ENCODE data around the gene WEE2.
A peak's percentile ranks its signal among the peaks of the same experiment; 100 is the strongest.

Gene WEE2

GRCh38 chr7:141691540-141691939 lies 16.6 kb upstream of the WEE2 start:
- no peak for DNase-seq (ENCODE audit: low read depth, low spot score)

GRCh38 chr7:141691961-141692360 lies 16.2 kb upstream of the WEE2 start:
- no peak for DNase-seq (ENCODE audit: low read depth, low spot score)

DNA sequence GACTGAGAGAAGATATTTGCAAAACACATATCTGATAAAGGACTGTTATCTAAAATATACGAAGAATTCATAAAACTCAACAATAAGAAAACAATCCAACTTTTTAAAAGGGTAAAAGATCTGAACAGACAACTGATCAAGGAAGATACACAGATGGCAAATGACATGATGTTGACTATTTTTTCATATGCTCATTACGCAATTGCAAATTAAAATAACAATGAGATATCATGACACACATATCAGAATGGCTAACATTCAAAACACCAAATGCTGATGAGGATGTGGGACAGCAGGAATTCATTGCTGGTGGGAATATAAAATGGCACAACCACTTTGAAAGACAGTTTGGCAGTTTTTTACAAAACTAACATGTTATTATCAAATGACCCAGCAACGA lies 15.1 kb upstream of the WEE2 start:
- DNase-seq (ENCODE audit: low read depth, low spot score): no peak

GRCh38 chr7:141695803-141696289 lies 12.3 kb upstream of the WEE2 start:
- no peak for DNase-seq (ENCODE audit: low read depth, low spot score)

DNA sequence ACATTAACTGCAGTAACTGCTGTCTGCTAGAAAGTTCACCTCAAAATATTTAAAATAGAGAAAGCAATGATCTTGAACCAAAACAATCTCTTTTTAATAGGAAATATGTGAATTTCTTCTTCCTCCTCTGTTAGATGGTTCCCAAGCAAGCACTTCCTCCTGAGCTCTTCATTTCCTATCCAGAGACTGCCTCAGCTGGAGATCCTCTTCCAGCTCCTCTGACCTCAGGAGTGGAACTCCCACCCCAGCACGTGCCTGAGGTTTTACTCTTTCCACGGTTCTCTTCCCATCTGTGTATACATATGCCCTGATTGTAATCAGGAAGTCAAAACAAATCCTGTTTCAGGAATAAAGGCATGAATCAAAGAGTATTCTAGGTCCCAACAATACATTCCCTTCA lies 11.8 kb upstream of the WEE2 start:
- DNase-seq (ENCODE audit: low read depth, low spot score): no peak

DNA sequence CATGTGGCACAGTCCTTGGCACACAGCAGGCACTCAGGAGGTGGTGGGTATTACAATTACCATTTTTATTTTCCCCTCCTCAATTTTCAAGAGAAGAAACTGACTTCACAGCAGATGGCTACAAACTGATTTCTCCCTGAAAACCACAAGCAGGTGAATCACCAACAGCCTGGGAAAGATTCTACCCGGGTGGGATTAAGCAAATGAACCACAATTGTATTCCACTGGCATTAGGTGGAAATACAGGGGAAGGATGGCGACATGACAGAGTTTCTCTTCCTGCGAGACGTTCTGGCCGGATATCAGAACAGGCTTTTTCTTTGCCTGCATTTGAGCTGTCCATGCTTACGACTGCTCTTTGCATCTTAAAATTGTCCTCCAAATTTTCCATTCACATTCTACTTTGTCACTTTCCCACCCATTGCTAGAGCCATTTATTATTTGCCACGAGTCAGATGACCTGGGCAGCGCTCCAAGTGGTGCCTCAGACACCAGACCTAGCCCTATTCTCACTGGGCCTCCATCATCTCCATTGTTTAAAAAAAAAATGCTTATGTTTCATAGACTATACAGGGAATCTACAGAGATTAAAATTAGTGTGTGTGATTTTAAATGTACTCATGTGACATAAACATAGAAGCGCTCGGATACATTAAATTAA lies 10.8 kb upstream of the WEE2 start:
- no peak for DNase-seq (ENCODE audit: low read depth, low spot score)

GRCh38 chr7:141698247-141699015 lies 9.7 kb upstream of the WEE2 start:
- DNase-seq (ENCODE audit: low read depth, low spot score): no peak

GRCh38 chr7:141699860-141700259 lies 8.3 kb upstream of the WEE2 start:
- DNase-seq (ENCODE audit: low read depth, low spot score): no peak

- no peak for DNase-seq (ENCODE audit: low read depth, low spot score)
Measured at GRCh38 chr7:141700296-141700847, 7.8 kb upstream of the WEE2 start.

DNA sequence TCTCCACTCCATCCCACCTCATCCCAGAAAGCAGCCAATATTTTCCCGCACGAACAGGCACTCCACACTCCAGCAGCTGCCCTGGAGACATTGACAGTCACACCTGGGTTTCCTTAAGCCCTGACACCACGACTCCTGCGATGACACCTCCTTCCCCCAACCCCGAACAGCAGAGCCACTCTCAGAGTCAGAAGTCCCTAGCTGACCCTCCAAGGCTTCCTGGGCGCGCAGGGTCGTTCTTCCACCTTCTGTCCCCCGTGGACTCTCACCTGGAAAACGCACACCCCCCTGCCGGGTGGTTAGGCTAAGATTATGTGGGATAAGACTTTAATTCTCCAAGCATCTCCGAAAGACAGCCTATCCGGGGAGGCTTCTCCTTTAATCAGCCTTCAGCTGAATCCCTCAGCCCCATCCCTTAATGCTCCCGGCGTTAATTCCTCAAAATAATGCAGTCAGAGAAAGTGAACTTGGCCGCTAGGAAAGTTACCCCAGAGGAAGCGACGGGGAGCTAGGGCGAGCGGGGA lies 7.2 kb upstream of the WEE2 start:
- DNase-seq (ENCODE audit: low read depth, low spot score): peak; percentile 25

- peak; percentile 25 for DNase-seq (ENCODE audit: low read depth, low spot score)
Measured at GRCh38 chr7:141701489-141702046, 6.6 kb upstream of the WEE2 start.

DNA sequence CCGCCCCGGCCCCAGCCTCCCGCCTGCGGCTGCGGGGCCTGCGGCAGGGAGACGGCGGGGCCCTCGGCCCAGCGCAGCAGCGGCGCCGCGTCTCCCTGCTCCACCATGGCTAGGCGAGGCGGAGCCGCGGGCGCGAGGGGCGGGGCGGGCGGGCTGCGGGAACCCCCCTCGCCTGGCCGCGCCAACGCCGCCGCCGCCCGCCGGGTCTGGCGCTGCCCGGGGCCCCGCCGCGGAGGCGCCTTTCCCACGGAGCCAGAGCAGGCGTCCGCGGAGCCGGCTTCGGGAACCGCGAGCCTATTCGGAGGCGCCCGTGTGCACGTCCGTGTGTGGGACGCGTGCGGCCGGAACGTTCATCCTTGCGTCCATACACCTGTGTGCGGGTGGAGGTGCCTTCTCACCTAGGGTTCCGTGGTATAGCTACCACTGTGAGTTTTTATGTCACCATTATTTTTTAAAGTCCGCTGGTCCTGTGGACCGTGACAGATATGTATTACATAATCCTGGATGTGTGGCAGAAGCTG lies 6.0 kb upstream of the WEE2 start, which contains the start of gene DENND11:
TSS of gene DENND11 (minus strand) at position 120 of the 521 bp plus-strand sequence. CDS start at position 107, 13 bp downstream.
- no peak for DNase-seq (ENCODE audit: low read depth, low spot score)

- DNase-seq (ENCODE audit: low read depth, low spot score): no peak
Measured at GRCh38 chr7:141702892-141703291, 5.3 kb upstream of the WEE2 start.

GRCh38 chr7:141704112-141704511 lies 4.0 kb upstream of the WEE2 start:
- DNase-seq (ENCODE audit: low read depth, low spot score): no peak

DNA sequence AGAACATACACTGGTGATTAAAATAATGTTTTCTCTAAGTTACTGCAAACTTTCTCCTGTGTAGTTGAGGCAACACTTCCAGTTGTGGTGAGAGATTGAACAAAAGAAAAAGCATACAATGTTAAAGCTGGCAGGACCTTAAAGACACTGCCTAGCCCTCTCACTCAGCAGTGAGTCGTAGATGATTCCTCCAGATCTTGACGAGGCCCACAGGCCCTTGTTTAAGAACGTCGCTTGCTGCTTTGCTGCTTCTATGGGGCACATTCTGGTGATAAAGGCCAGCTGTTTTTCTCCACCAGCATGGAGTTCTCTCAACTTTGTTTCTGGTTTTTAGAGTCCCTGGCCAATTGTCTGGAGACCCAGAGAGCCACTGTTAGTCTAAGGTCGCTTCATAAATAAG lies 3.4 kb upstream of the WEE2 start:
- DNase-seq (ENCODE audit: low read depth, low spot score): no peak

GRCh38 chr7:141706239-141707064 lies 1.7 kb upstream of the WEE2 start:
- DNase-seq (ENCODE audit: low read depth, low spot score): no peak

DNA sequence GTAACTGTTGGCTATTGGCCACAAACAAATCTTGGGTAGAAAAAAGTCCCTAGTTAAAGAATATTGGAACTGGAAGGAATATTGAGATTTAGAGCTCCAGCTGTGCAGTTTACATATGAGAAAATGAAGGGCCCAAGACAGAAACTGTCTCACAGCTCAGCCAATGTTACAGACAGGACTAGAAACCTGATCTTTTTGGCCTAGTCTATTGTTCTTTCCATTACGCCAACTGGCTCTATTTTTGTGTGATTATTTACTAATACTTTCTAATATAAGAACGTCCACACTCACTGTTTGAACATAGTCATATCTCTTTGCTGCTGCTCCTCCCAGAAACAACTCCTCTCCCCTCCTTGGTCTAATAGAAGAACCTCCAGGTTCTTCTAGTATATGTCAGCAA lies 1.2 kb downstream of the WEE2 start:
- DNase-seq (ENCODE audit: low read depth, low spot score): no peak

DNA sequence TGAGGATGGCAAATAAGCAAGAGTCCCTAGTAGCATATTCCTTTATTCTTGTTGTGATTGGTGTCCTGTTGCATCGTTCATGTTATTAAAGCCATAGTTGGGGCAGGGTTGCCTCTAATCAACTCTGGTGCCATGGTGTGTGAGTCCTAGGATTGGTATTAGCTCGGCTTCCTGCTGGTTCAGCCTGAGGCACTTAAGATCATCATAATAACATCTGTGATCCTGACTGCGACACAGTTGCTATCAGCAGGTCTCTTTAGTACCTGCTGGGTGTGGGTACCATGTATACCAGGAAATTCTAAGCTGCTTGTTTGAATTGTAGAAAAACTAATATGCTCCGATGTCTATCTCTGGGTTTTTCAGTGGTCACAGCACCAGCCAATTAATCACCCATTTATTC lies 1.6 kb downstream of the WEE2 start:
- DNase-seq (ENCODE audit: low read depth, low spot score): no peak

DNA sequence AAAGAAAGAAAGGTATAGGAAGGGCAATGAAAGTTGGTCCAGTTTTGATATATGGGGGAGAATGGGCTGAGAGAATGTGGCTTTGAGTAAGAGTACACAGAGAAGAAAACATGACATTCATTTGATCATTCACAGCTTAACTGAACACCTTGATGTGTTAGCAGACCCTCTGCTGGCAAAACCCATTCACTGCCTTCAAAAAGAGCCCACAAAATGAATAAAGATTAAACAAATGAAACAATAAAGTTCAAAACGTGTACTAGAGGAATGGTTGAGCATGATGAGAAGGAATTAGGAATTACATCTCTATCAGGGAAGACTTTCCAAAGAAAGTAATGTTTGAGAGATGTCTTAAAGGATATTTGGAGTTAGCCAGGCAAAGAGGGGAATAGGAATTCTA lies 2.1 kb downstream of the WEE2 start:
- DNase-seq (ENCODE audit: low read depth, low spot score): no peak

- DNase-seq (ENCODE audit: low read depth, low spot score): no peak
Measured at GRCh38 chr7:141712603-141713255, 4.6 kb downstream of the WEE2 start.

DNA sequence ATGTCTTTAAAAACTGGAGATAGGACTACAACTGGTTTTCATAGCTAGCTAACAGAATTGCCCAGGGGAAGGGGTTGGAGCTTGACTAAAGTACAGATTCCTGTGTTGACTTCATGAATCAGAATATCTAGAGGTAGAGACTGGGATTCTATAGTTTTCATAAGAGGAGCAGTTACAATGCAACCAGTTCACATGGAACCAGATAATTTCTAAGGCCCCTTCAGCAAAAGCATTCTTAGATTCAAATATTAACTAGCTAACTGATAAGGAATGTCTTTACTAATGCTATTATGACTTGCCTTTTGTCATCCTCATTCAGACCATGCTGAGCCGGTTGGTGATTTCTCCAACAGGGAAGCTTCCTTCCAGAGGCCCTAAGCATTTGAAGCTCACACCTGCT lies 5.7 kb downstream of the WEE2 start:
- no peak for DNase-seq (ENCODE audit: low read depth, low spot score)

All from ELF-1 (cell line).